Measurements from ENCODE around the gene TSPAN1. TPM values are rescaled to one million over a fixed set of nuclear protein-coding genes. Genes with fewer than 3 reads are reported as not detected.

TSPAN1 gene
- total RNA-seq, 4 donors from 2014 or later: 4.1 to 229 (median 192) TPM

- H3K4me3 ChIP-seq: no peak overlapping the region
- DNase-seq: no peak
- no peaks in the 10 kb centered on the region for H3K27me3 ChIP-seq
- peaks cover 0 to 81% (median 0%) of the 10 kb centered on the region in 3 donors for H3K36me3 ChIP-seq
- H3K4me1 ChIP-seq: peaks cover 0 to 21% (median 0%) of the 10 kb centered on the region in 4 donors
- TF ChIP-seq POLR2A (IDR thresholded peaks at IDR 0.05): no peak
- TF ChIP-seq, protein P1, sequence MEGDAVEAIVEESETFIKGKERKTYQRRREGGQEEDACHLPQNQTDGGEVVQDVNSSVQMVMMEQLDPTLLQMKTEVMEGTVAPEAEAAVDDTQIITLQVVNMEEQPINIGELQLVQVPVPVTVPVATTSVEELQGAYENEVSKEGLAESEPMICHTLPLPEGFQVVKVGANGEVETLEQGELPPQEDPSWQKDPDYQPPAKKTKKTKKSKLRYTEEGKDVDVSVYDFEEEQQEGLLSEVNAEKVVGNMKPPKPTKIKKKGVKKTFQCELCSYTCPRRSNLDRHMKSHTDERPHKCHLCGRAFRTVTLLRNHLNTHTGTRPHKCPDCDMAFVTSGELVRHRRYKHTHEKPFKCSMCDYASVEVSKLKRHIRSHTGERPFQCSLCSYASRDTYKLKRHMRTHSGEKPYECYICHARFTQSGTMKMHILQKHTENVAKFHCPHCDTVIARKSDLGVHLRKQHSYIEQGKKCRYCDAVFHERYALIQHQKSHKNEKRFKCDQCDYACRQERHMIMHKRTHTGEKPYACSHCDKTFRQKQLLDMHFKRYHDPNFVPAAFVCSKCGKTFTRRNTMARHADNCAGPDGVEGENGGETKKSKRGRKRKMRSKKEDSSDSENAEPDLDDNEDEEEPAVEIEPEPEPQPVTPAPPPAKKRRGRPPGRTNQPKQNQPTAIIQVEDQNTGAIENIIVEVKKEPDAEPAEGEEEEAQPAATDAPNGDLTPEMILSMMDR (IDR thresholded peaks at IDR 0.05): no peak
- no peaks in the 10 kb centered on the region for H3K9me3 ChIP-seq
- H3K27ac ChIP-seq: no peak overlapping the region
These were observed 16.3 kb downstream of the TSPAN1 start for GRCh38 chr1:46191033-46191701.

DNA sequence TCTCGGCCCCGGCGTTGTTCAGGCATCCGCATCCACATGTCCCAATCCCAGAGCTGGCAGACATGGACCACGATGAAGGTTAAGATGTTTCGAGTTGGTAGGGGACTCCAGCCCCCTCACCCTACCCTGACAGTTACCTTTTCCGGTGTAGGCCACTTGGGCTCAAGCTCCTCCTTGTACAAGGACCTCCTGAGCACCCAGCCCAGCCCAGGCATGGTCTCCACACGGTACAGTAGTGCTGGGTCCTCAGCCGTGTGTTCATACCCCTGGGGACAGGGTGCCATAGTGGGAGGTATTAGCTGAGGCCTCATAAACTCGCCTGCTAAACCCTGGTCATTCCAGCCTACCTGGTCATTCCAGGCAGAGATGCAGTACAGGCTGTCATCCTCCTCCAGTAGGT lies 17.3 kb downstream of the TSPAN1 start:
- no peak for TF ChIP-seq POLR2A (IDR thresholded peaks at IDR 0.05)
- TF ChIP-seq, protein P1 (IDR thresholded peaks at IDR 0.05): no peak
- no peaks in the 10 kb centered on the region for H3K27me3 ChIP-seq

DNA sequence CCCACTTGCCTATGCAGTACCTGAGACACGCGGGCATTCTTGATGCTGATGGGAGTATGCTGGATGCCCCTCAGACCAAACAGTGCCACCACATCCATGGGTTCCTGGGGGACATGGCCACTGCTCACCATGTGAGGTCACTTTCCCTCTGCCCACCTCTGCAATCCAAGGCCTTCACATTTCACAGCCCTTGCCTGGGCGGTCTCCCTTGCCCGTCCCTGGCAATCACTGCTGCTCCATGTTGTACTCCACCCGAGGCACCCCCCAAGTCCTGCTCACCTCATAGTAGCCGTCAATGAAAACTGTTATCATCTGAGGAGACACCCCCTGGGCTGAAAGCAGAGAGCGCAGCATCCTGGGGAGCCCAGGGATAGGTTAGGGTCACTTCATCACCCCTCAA lies 18.4 kb downstream of the TSPAN1 start:
- H3K27me3 ChIP-seq: no peaks in the 10 kb centered on the region
- no peak overlapping the region for H3K4me3 ChIP-seq
- TF ChIP-seq POLR2A (IDR thresholded peaks at IDR 0.05): no peak
- TF ChIP-seq, protein P1 (IDR thresholded peaks at IDR 0.05): no peak
- DNase-seq: no peak
- no peaks in the 10 kb centered on the region for H3K9me3 ChIP-seq
- no peak overlapping the region for H3K27ac ChIP-seq
- H3K4me1 ChIP-seq: peaks cover 6 to 18% (median 8%) of the 10 kb centered on the region in 4 donors
- H3K36me3 ChIP-seq: peaks cover 0 to 68% (median 0%) of the 10 kb centered on the region in 3 donors

More for the DNA sequence above, 17.3 kb downstream of the TSPAN1 start:
- H3K36me3 ChIP-seq: peaks cover 0 to 80% (median 0%) of the 10 kb centered on the region in 3 donors
- H3K4me1 ChIP-seq: peaks cover 0 to 23% (median under 1%) of the 10 kb centered on the region in 4 donors
- H3K9me3 ChIP-seq: no peaks in the 10 kb centered on the region
- no peak overlapping the region for H3K27ac ChIP-seq
- H3K4me3 ChIP-seq: no peak overlapping the region
- DNase-seq: no peak

- Histone ChIP-seq H3K27me3 (no peaks in the 10 kb centered on the region), H3K36me3 (peaks cover 0 to 62% (median 0%) of the 10 kb centered on the region in 3 donors), H3K27ac (no peak overlapping the region), H3K4me3 (no peak overlapping the region), H3K4me1 (peaks cover 6 to 16% (median 10%) of the 10 kb centered on the region in 4 donors), H3K9me3 (no peaks in the 10 kb centered on the region)
- no peak for DNase-seq
- TF ChIP-seq POLR2A (IDR thresholded peaks at IDR 0.05): no peak
- TF ChIP-seq, protein P1 (IDR thresholded peaks at IDR 0.05): no peak
These were observed 19.2 kb downstream of the TSPAN1 start for GRCh38 chr1:46193984-46194570.

DNA sequence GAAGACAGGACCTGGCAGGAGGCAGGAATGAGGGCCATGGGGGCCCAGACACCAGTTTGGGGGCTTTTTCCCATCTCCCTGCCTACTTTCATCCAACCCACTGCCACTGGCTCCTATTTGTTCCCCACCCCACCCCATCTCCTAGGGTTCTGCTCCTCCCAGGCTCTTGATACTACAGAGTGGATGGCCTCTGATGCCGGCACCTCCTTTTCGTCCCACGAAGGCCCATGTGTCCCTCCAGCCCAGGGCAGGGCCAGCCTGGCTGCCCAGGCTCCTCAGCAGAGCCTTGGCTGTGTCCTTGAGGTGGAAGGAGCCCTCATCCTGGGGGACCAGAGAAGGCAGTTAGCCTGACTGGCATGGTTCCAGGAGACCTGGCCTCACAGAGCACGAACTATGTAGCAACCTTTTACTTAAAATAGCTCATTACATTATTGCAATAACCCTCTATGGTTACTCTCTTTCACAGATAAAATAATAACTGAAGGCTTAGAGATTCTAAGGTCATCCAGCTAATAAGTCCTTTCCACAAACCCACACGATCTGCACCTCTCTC lies 19.8 kb downstream of the TSPAN1 start:
- Histone ChIP-seq H3K4me1 (peaks cover 6 to 17% (median 10%) of the 10 kb centered on the region in 4 donors), H3K36me3 (peaks cover 0 to 56% (median 0%) of the 10 kb centered on the region in 3 donors), H3K9me3 (no peaks in the 10 kb centered on the region), H3K27me3 (no peaks in the 10 kb centered on the region), H3K27ac (no peak overlapping the region), H3K4me3 (no peak overlapping the region)
- TF ChIP-seq, protein P1 (IDR thresholded peaks at IDR 0.05): no peak
- TF ChIP-seq POLR2A (IDR thresholded peaks at IDR 0.05): no peak
- DNase-seq: no peak
